Thoracic aorta (tissue), 2 donors: Measurements from ENCODE around the gene UGT2A3. TPM values are rescaled to one million over a fixed set of nuclear protein-coding genes. Genes with fewer than 3 reads are reported as not detected.

ENCODE experiments used
- ATAC-seq: fragments of 150-250 bp; one replicate; pipeline ENCODE4 v1.8.0; 2017; ENCODE audit warnings: low read depth; ENCODE audit not compliant: insufficient number of reproducible peaks, low FRiP score
- DNase-seq: peaks from one replicate; pipeline ENCODE4 v3.0.0-alpha.2; 2020; ENCODE audit warnings: low spot score
- H3K27ac ChIP-seq, 2 donors: fragments of 200-600 bp; sonication (generic); 1 replicate in 1 of 2; 2 replicates in 1 of 2; pipeline ENCODE4 v1.5.1; 2016; ENCODE audit warnings: mild to moderate bottlenecking in 2 of 2, moderate library complexity in 2 of 2
- H3K27me3 ChIP-seq: fragments of 200-600 bp; sonication (generic); replicated peaks from 2 replicates; pipeline ENCODE4 v1.6.0; 2016; ENCODE audit warnings: mild to moderate bottlenecking; ENCODE audit not compliant: insufficient read depth
- H3K36me3 ChIP-seq: fragments of 200-600 bp; sonication (generic); one replicate; pipeline ENCODE4 v1.5.1; 2016
- H3K4me1 ChIP-seq, 2 donors: fragments of 200-600 bp; sonication (generic); 1 replicate in 1 of 2; 2 replicates in 1 of 2; pipeline versions ENCODE4 v1.5.1 to v1.6.0; 2016; ENCODE audit warnings: low read depth in 2 of 2, mild to moderate bottlenecking in 1 of 2; ENCODE audit not compliant: control insufficient read depth in 1 of 2
- H3K4me3 ChIP-seq: fragments of 200-600 bp; sonication (generic); 2 replicates; pipeline ENCODE4 v1.5.1; 2016; ENCODE audit warnings: mild to moderate bottlenecking
- H3K9me3 ChIP-seq: fragments of 200-600 bp; sonication (generic); 2 replicates; pipeline ENCODE4 v1.5.1; 2016
- total RNA-seq, 2 donors: library from RNA; depleted of rRNA; stranded (reverse); fragments of >200 nt; gene quantifications; one replicate each; pipeline versions ENCODE4 v1.1.0 to v1.2.3, GENCODE V29; 2016
- TF ChIP-seq, protein P1 (sequence below): fragments of 200-600 bp; sonication (generic); IDR thresholded peaks from one replicate; pipeline ENCODE4 v1.5.1; 2019; ENCODE audit warnings: antibody characterized with exemption

Gene UGT2A3
- total RNA-seq, 2 donors from 2014 or later: not detected

DNA sequence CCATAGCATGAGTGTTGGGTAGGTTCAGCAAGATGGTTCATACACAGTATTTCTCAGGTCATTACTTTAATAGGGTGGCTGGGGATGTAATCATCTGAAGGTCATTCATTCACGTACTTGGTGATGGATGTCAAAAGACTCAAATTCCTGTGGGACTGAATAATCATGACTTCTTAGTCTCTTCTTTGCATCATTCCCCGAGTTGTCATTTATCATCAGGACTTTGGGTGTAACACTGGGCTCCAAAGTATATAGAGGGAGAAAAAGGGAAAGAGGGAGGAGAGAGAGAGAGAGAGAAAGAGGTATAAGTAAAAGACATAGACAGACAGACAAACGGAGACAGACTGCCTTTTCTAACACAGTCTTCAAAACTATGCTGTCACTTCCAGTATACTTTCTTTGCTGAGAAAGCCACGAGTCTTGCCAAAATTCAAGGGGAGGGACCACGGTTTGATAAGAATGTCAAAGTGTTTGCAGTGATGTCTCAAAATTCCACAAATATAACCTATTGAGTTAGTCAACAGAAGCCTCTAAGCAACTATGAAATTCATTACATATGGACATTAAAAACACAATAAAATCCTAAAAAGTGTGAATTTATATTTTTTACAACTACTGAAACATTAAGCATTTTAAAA lies 55.9 kb downstream of the UGT2A3 start:
- Histone ChIP-seq H3K9me3 (no peaks in the 10 kb centered on the region), H3K27me3 (no peaks in the 10 kb centered on the region), H3K4me1 (no peaks in the 10 kb centered on the region), H3K4me3 (no peak overlapping the region), H3K36me3 (no peaks in the 10 kb centered on the region), H3K27ac (no peak overlapping the region)
- TF ChIP-seq, protein P1, sequence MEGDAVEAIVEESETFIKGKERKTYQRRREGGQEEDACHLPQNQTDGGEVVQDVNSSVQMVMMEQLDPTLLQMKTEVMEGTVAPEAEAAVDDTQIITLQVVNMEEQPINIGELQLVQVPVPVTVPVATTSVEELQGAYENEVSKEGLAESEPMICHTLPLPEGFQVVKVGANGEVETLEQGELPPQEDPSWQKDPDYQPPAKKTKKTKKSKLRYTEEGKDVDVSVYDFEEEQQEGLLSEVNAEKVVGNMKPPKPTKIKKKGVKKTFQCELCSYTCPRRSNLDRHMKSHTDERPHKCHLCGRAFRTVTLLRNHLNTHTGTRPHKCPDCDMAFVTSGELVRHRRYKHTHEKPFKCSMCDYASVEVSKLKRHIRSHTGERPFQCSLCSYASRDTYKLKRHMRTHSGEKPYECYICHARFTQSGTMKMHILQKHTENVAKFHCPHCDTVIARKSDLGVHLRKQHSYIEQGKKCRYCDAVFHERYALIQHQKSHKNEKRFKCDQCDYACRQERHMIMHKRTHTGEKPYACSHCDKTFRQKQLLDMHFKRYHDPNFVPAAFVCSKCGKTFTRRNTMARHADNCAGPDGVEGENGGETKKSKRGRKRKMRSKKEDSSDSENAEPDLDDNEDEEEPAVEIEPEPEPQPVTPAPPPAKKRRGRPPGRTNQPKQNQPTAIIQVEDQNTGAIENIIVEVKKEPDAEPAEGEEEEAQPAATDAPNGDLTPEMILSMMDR: no peak
- no peak for ATAC-seq
- no peak for DNase-seq

DNA sequence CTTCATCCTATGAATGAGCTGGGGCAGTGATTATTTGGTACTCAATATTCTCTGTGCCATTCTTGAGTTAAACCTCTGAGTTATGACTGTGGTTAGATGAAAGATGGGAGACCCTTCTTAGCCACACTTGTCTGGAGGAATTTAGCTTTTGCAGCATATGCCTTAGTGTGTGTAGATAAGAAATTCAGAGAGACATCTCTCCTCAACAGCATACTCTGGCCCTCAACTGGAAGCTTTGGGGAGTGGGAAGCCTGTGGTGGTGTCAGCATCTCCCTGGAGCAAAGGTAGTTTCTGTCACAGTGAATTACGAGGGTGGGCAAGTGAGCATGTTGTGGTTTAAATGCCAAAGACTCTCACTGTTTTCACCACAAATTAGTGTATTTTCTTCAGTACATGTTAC lies 58.7 kb downstream of the UGT2A3 start:
- Histone ChIP-seq H3K4me1 (no peaks in the 10 kb centered on the region), H3K9me3 (no peaks in the 10 kb centered on the region), H3K27ac (no peak overlapping the region), H3K4me3 (no peak overlapping the region), H3K36me3 (no peaks in the 10 kb centered on the region), H3K27me3 (no peaks in the 10 kb centered on the region)
- DNase-seq (no peak), ATAC-seq (no peak)
- TF ChIP-seq, protein P1: no peak

GRCh38 chr4:68891678-68892077 lies 59.9 kb downstream of the UGT2A3 start:
- no peaks in the 10 kb centered on the region for H3K36me3 ChIP-seq
- no peak overlapping the region for H3K4me3 ChIP-seq
- ATAC-seq: no peak
- no peaks in the 10 kb centered on the region for H3K4me1 ChIP-seq
- no peak for DNase-seq
- no peaks in the 10 kb centered on the region for H3K27me3 ChIP-seq
- no peaks in the 10 kb centered on the region for H3K9me3 ChIP-seq
- TF ChIP-seq, protein P1: no peak
- H3K27ac ChIP-seq: no peak overlapping the region

DNA sequence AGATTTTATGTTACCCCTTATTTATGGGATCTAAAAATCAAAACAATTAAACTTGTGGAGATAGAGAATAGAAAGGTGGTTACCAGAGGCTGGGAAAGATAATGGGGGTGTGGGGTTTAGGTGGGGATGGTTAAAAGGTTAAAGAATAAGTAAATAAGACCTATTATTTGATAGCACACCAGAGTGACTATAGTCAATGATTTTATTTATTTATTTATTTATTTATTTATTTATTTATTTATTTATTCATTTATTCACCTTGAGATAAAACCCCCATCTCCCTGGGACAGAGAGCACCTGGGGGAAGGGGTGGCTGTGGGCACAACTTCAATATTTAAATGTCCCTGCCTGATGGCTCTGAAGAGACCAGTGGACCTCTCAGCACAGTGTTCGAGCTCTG lies 66.1 kb downstream of the UGT2A3 start:
- ATAC-seq: no peak
- no peak for DNase-seq
- no peaks in the 10 kb centered on the region for H3K36me3 ChIP-seq
- TF ChIP-seq, protein P1: no peak
- H3K4me1 ChIP-seq: no peaks in the 10 kb centered on the region
- H3K9me3 ChIP-seq: no peaks in the 10 kb centered on the region
- H3K27me3 ChIP-seq: no peaks in the 10 kb centered on the region
- H3K27ac ChIP-seq: no peak overlapping the region
- H3K4me3 ChIP-seq: no peak overlapping the region

DNA sequence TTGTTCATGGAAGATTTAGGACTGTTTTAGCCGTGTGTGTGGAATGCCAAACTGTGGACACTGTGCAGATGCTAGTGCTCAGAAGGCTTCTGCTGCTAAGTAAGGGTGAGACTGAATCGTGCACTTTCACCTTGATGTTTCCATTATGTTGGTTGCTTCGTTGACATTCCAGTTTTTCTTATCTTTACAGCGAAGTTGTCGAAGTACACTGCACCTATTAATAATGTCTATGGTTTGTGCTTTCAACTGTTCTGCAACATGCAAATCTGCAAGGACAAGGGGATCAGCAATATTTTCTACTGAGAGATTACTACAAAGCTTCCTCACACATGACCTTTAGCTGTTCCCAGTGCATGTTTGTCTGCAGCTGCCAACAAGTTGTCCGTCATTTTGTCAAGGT lies 67.7 kb downstream of the UGT2A3 start:
- Histone ChIP-seq H3K27ac (no peak overlapping the region), H3K36me3 (no peaks in the 10 kb centered on the region), H3K4me3 (no peak overlapping the region), H3K27me3 (no peaks in the 10 kb centered on the region), H3K9me3 (no peaks in the 10 kb centered on the region), H3K4me1 (no peaks in the 10 kb centered on the region)
- TF ChIP-seq, protein P1: no peak
- DNase-seq: no peak
- no peak for ATAC-seq

Other genes starting within 250 kb of the UGT2A3 start
- not detected for gene UGT2B10, start 135.8 kb downstream of the UGT2A3 start, total RNA-seq
- not detected for gene UGT2B7, start 144.7 kb upstream of the UGT2A3 start, total RNA-seq